GM12801 (cell line): ENCODE measurements around the gene IGF1.

Source experiments
- CTCF ChIP-seq: IDR thresholded peaks from one replicate; pipeline ENCODE4 v1.5.1; 2011; ENCODE audit warnings: control low read depth; ENCODE audit not compliant: insufficient read length; ENCODE audit errors: extremely low read depth

IGF1 gene

DNA sequence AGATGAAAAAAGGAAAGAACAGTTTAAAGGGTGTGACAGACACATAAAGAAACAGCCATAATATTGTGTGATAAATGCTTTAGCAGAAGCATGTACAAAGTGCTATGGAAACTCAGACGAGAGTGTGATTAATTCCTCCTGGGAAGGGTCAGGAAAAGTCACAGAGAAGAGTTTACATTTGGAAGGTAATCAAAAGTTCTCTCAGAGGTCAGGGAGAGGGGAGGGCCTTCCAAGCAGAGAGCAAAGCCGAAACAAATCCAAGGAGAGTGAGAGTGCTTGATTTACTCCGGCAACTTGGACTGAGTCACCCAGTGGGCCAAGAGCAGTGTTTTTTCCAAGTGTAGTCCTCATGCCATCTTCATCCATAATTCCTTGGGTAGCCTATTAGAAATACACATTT lies 108.3 kb downstream of the IGF1 start:
- no peak for TF ChIP-seq CTCF

DNA sequence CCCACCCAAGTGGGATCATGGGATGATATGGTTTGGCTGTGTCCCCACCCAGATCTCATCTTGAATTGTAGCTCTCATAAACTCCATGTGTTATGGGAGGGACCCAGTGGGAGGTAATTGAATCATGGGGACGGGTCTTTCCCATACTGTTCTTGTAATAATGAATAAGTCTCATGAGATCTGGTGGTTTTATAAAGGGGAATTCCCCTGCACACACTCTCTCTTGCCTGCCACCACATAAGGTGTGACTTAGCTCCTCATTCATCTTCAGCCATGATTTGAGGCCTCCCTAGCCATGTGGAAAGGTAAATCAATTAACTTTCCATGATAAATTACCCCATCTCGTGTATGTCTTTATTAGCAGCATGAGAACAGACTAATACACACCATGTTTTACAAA lies 109.2 kb downstream of the IGF1 start:
- TF ChIP-seq CTCF: no peak

GRCh38 chr12:102369876-102370275 lies 110.5 kb downstream of the IGF1 start:
- no peak for TF ChIP-seq CTCF

- no peak for TF ChIP-seq CTCF
These were observed 115.0 kb downstream of the IGF1 start for GRCh38 chr12:102365365-102365764.

DNA sequence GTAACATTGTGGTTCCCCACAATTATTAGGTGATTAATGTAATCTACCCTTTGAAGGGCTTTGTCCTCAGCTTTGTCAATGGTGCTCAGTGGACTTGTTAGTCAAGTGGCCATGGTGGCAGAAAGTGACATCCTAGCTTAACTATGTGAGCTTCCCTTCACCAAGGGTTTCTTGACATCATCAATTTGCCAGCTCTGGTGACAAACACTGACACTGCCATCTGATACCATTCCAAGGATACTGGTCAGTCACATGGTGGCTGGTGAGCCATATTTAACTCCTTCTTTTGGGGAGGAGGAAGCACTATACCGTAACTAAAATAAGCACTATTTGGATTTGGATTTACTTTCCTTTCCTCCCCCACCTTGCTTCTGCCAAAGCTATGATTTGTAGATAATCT lies 115.7 kb downstream of the IGF1 start:
- TF ChIP-seq CTCF: no peak

- TF ChIP-seq CTCF: no peak
These were observed 123.7 kb downstream of the IGF1 start for GRCh38 chr12:102356690-102357089.

GRCh38 chr12:102351322-102351721 lies 129.0 kb downstream of the IGF1 start:
- TF ChIP-seq CTCF: no peak

DNA sequence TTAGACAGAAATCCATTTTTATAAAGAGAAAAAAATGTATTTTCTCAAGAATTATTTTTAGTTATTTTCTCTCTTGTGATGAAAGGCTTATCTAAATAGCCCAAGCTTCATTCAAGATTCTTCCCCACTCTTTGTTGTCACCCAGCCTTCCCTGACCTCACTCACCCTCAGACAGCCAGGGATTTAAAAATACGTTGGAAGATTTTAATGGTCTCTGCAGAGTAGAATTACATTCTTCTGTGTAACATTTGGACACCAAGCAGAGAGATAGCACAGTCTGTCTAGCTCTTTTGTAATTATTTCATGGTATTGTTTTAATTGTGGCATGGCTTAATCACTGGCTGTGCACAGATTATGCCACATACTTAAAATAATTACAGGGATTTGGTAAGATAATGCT lies 130.3 kb downstream of the IGF1 start:
- no peak for TF ChIP-seq CTCF
